H9 (cell line): ENCODE data around the gene R3HDM1. TPM values are rescaled to one million over a fixed set of nuclear protein-coding genes. Genes with fewer than 3 reads are reported as not detected.
A peak's percentile ranks its signal among the peaks of the same experiment; 100 is the strongest.

ENCODE experiments used
- DNase-seq: peaks from one replicate; pipeline ENCODE4 v3.0.0-alpha.2; 2017
- H2AFZ ChIP-seq: one replicate; pipeline ENCODE4 v1.6.1; 2013; ENCODE audit warnings: mild to moderate bottlenecking, low read length, control low read depth, moderate library complexity
- H2AK5ac ChIP-seq: 2 replicates; pipeline ENCODE4 v1.6.1; 2013; ENCODE audit warnings: low read length, control low read depth, mixed read lengths; ENCODE audit not compliant: insufficient read length
- H2BK120ac ChIP-seq: one replicate; pipeline ENCODE4 v1.6.1; 2013; ENCODE audit warnings: low read depth, mild to moderate bottlenecking, low read length, control low read depth, inconsistent platforms; ENCODE audit not compliant: poor library complexity, severe bottlenecking
- H2BK12ac ChIP-seq: 2 replicates; pipeline ENCODE4 v1.6.1; 2013; ENCODE audit warnings: low read length, control low read depth, mixed read lengths, low read depth; ENCODE audit not compliant: insufficient read length
- H2BK15ac ChIP-seq: 2 replicates; pipeline ENCODE4 v1.6.1; 2013; ENCODE audit warnings: low read depth, low read length, control low read depth
- H2BK20ac ChIP-seq: one replicate; pipeline ENCODE4 v1.6.1; 2013; ENCODE audit warnings: low read depth, mild to moderate bottlenecking, low read length, control low read depth, inconsistent platforms; ENCODE audit not compliant: poor library complexity, severe bottlenecking
- H2BK5ac ChIP-seq: 2 replicates; pipeline ENCODE4 v1.6.1; 2013; ENCODE audit warnings: low read length, control low read depth, mixed read lengths; ENCODE audit not compliant: insufficient read length
- H3K14ac ChIP-seq: 2 replicates; pipeline ENCODE4 v1.6.1; 2013; ENCODE audit warnings: low read length, control low read depth; ENCODE audit not compliant: insufficient read depth
- H3K18ac ChIP-seq: 2 replicates; pipeline ENCODE4 v1.6.1; 2013; ENCODE audit warnings: low read depth, mild to moderate bottlenecking, mixed read lengths, low read length, control low read depth; ENCODE audit not compliant: insufficient read length
- H3K23ac ChIP-seq: 2 replicates; pipeline ENCODE4 v1.6.1; 2013; ENCODE audit warnings: low read length, control low read depth, mixed read lengths, low read depth; ENCODE audit not compliant: insufficient read length
- H3K23me2 ChIP-seq: 2 replicates; pipeline ENCODE4 v1.6.1; 2013; ENCODE audit warnings: low read depth, mild to moderate bottlenecking, mixed read lengths, low read length, control low read depth; ENCODE audit not compliant: insufficient read length, poor library complexity, severe bottlenecking
- H3K27ac ChIP-seq: 2 replicates; pipeline ENCODE4 v1.5.1; 2013; ENCODE audit warnings: low read length, control low read depth, mixed read lengths, low read depth; ENCODE audit not compliant: insufficient read length
- H3K27me3 ChIP-seq: 2 replicates; pipeline ENCODE4 v1.6.1; 2013; ENCODE audit warnings: low read length, control low read depth, inconsistent platforms; ENCODE audit not compliant: insufficient read depth
- H3K4ac ChIP-seq: 2 replicates; pipeline ENCODE4 v1.6.1; 2013; ENCODE audit warnings: low read depth, mild to moderate bottlenecking, control low read depth, inconsistent platforms, low read length, moderate library complexity
- H3K4me1 ChIP-seq: 2 replicates; pipeline ENCODE4 v1.6.1; 2013; ENCODE audit warnings: low read length, control low read depth, inconsistent platforms; ENCODE audit not compliant: insufficient read depth
- H3K4me2 ChIP-seq: 2 replicates; pipeline ENCODE4 v1.6.1; 2013; ENCODE audit warnings: low read length, control low read depth, mixed read lengths; ENCODE audit not compliant: insufficient read length, insufficient read depth
- H3K56ac ChIP-seq: 2 replicates; pipeline ENCODE4 v1.6.1; 2013; ENCODE audit warnings: low read depth, mild to moderate bottlenecking, mixed read lengths, low read length, control low read depth; ENCODE audit not compliant: insufficient read length
- H3K79me1 ChIP-seq: 2 replicates; pipeline ENCODE4 v1.6.1; 2013; ENCODE audit warnings: low read depth, mild to moderate bottlenecking, moderate library complexity, low read length, control low read depth, inconsistent platforms; ENCODE audit not compliant: insufficient read depth, poor library complexity, severe bottlenecking
- H3K79me2 ChIP-seq: 2 replicates; pipeline ENCODE4 v1.6.1; 2013; ENCODE audit warnings: low read length, control low read depth, inconsistent platforms; ENCODE audit not compliant: insufficient read depth
- H3K9ac ChIP-seq: 2 replicates; pipeline ENCODE4 v1.6.1; 2013; ENCODE audit warnings: low read length, control low read depth, mixed read lengths; ENCODE audit not compliant: insufficient read length; ENCODE audit errors: extremely low read depth
- H3K9me3 ChIP-seq: one replicate; pipeline ENCODE4 v1.6.1; 2013; ENCODE audit warnings: low read depth, low read length, inconsistent platforms; ENCODE audit not compliant: control insufficient read depth
- H3T11ph ChIP-seq: one replicate; pipeline ENCODE4 v1.6.1; 2013; ENCODE audit warnings: mild to moderate bottlenecking, low read length, control low read depth, inconsistent platforms
- H4K20me1 ChIP-seq: one replicate; pipeline ENCODE4 v1.6.1; 2013; ENCODE audit not compliant: control insufficient read depth, insufficient read length, insufficient read depth
- H4K5ac ChIP-seq: 2 replicates; pipeline ENCODE4 v1.6.1; 2013; ENCODE audit warnings: low read depth, mild to moderate bottlenecking, mixed read lengths, low read length, control low read depth; ENCODE audit not compliant: insufficient read length
- H4K8ac ChIP-seq: replicated peaks from 2 replicates; pipeline ENCODE4 v1.6.1; 2013; ENCODE audit warnings: low read length, control low read depth, mixed read lengths, low read depth; ENCODE audit not compliant: insufficient read length
- H4K91ac ChIP-seq: 2 replicates; pipeline ENCODE4 v1.6.1; 2013; ENCODE audit warnings: low read depth, mild to moderate bottlenecking, moderate library complexity, mixed read lengths, low read length, control low read depth; ENCODE audit not compliant: insufficient read length
- H3K27ac Mint-ChIP-seq, 3 experiments: 2 replicates in 2 of 3; 3 replicates in 1 of 3; pipeline ENCODE4 v1.8.0; 2020 to 2021; ENCODE audit warnings: mixed read lengths in 3 of 3, mild to moderate bottlenecking in 1 of 3, moderate library complexity in 1 of 3
- H3K27me3 Mint-ChIP-seq: 2 replicates; pipeline ENCODE4 v1.8.0; 2021; ENCODE audit warnings: low read depth, mild to moderate bottlenecking, moderate library complexity, mixed read lengths
- H3K36me3 Mint-ChIP-seq, 3 experiments: 2 replicates in 2 of 3; 3 replicates in 1 of 3; pipeline ENCODE4 v1.8.0; 2020 to 2021; ENCODE audit warnings: low read depth in 3 of 3, mixed read lengths in 3 of 3; ENCODE audit not compliant: insufficient read depth in 1 of 3
- H3K4me1 Mint-ChIP-seq, 2 experiments: 2 replicates each; pipeline ENCODE4 v1.8.0; 2020; ENCODE audit warnings: mixed read lengths in 2 of 2
- H3K4me3 Mint-ChIP-seq, 2 experiments: 2 replicates in 1 of 2; 3 replicates in 1 of 2; pipeline ENCODE4 v1.8.0; 2020 to 2021; ENCODE audit warnings: mild to moderate bottlenecking in 2 of 2, mixed read lengths in 2 of 2, moderate library complexity in 1 of 2
- H3K9me3 Mint-ChIP-seq, 2 experiments: 2 replicates in 1 of 2; 3 replicates in 1 of 2; pipeline ENCODE4 v1.8.0; 2020; ENCODE audit warnings: mild to moderate bottlenecking in 2 of 2, mixed read lengths in 2 of 2, moderate library complexity in 1 of 2
- WGBS: extraction: QIAGEN DNeasy Blood & Tissue Kit; methylation state at CpG from one replicate; pipeline ENCODE4 v1.1.7; 2013; ENCODE audit warnings: missing lambda C conversion rate, low lambda C conversion rate, mixed read lengths; ENCODE audit not compliant: insufficient read length; ENCODE audit errors: extremely low coverage; 5-methylcytosine and 5-hydroxymethylcytosine counted together
- total RNA-seq: library from RNA; stranded (reverse); gene quantifications from 2 replicates; pipeline ENCODE4 v1.2.1, GENCODE V29; 2021
- TF ChIP-seq, protein P1 (sequence below): fragments of 200-600 bp; sonication (generic); conservative IDR thresholded peaks from 3 replicates; pipeline ENCODE4 v1.8.0; 2021; ENCODE audit warnings: antibody characterized with exemption, mild to moderate bottlenecking

The R3HDM1 gene
- total RNA-seq, 1 experiment from 2014 or later, result 58.8 TPM

DNA sequence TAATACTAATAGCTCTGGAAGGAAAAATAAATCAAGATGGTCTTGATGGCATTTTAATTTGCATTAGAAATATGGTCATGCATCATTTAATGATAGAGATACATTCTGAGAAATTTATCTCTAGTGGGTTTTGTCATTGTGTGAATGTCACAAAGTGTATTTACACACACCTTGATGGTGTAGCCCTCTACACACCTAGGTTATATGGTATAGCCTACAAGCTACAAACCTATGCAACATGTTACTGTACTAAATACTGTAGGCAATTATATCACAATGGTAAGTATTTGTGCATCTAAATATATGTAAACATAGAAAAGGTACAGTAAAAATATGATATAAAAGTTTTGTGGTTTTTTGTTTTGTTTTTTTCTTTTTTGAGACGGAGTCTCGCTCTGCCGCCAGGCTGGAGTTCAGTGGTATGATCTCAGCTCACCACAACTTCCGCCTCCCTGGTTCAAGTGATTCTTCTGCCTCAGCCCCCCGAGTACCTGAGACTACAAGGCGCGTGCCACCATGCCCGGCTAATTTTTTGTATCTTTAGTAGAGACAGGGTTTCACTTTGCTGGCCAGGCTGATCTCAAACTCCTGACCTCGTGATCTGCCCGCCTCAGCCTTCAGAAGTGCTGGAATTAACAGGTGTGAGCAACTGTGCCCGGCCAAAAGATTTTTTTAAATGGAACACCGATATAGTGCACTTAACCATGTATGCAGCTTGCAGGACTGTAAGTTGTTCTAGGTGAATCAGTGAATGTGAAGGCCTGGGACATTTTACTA, 126.7 kb downstream of the R3HDM1 start:
- Histone ChIP-seq H4K91ac (no peak overlapping the region), H2BK120ac (no peak overlapping the region), H3K79me1 (no peaks in the 10 kb centered on the region), H4K8ac (no peak overlapping the region), H3K23ac (no peak overlapping the region), H3K4me2 (no peak overlapping the region), H3K27me3 (no peaks in the 10 kb centered on the region), H3K27ac (no peak overlapping the region), H2BK15ac (no peak overlapping the region), H4K5ac (no peak overlapping the region), H4K20me1 (no peaks in the 10 kb centered on the region), H3K4me1 (no peaks in the 10 kb centered on the region), H2AK5ac (no peak overlapping the region), H2BK12ac (no peak overlapping the region), H2BK20ac (no peak overlapping the region), H3K56ac (no peak overlapping the region), H3K14ac (no peak overlapping the region), H3K9ac (no peak overlapping the region), H2AFZ (no peak overlapping the region), H3K79me2 (no peaks in the 10 kb centered on the region), H3K9me3 (no peaks in the 10 kb centered on the region), H2BK5ac (no peak overlapping the region), H3K23me2 (no peaks in the 10 kb centered on the region), H3T11ph (no peak overlapping the region), H3K18ac (no peak overlapping the region), H3K4ac (no peak overlapping the region)
- Mint-ChIP-seq H3K27me3 (no peaks in the 10 kb centered on the region), H3K4me1 (peaks cover 0 to 2% of the 10 kb centered on the region in 2 experiments; a peak in 2 of 4 replicates), H3K36me3 (peaks cover 34 to 57% (median 50%) of the 10 kb centered on the region in 3 experiments), H3K4me3 (no peak overlapping the region; a peak in 1 of 5 replicates), H3K27ac (peak overlapping the region in 1 of 3 experiments; percentile 68; a peak in 1 of 7 replicates), H3K9me3 (0 out of 5 replicates have a peak, but pooled peaks cover 0 to 4% of the 10 kb centered on the region in 2 experiments)
- WGBS, result no CpG with 5 or more reads among the region's 12 CpGs
- TF ChIP-seq, protein P1, sequence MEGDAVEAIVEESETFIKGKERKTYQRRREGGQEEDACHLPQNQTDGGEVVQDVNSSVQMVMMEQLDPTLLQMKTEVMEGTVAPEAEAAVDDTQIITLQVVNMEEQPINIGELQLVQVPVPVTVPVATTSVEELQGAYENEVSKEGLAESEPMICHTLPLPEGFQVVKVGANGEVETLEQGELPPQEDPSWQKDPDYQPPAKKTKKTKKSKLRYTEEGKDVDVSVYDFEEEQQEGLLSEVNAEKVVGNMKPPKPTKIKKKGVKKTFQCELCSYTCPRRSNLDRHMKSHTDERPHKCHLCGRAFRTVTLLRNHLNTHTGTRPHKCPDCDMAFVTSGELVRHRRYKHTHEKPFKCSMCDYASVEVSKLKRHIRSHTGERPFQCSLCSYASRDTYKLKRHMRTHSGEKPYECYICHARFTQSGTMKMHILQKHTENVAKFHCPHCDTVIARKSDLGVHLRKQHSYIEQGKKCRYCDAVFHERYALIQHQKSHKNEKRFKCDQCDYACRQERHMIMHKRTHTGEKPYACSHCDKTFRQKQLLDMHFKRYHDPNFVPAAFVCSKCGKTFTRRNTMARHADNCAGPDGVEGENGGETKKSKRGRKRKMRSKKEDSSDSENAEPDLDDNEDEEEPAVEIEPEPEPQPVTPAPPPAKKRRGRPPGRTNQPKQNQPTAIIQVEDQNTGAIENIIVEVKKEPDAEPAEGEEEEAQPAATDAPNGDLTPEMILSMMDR, result no peak
- no peak for DNase-seq
